HG02973 (cell line): ENCODE results near the gene TAF11L8.
"Not testable (repeated sequence)": the region's sequence is repeated elsewhere in the genome, so short reads cannot be mapped to it uniquely, and the experiment has no call there.

Source experiments
- ATAC-seq: cut with Tn5 transposase; IDR thresholded peaks from one replicate; pipeline ENCODE4 v1.9.1; 2021; ENCODE audit warnings: moderate library complexity; ENCODE audit not compliant: unreplicated experiment

The TAF11L8 gene

DNA sequence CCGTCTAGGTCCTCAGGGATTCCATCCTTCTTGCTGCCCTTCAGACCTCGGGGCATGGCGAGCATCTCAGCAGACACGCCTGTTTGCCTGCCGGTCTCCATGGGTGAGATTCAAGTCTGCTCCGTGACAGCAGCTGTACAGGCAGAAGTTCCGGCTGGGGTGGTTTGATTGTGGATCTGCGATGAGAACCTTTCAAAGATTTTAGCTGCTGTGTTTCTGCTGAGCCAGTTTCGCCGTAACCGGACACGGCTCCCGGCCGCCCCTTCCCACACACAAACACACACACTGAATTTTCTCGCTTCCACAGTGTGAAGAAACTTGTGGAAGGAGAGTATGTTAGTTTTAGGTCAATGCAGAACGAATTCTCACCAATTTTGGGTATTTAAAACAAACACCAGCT, at the start of gene TAF11L8:
TSS of gene TAF11L8 (minus strand) at position 101 of the 400 bp plus-strand sequence.
- not testable (repeated sequence) for ATAC-seq

DNA sequence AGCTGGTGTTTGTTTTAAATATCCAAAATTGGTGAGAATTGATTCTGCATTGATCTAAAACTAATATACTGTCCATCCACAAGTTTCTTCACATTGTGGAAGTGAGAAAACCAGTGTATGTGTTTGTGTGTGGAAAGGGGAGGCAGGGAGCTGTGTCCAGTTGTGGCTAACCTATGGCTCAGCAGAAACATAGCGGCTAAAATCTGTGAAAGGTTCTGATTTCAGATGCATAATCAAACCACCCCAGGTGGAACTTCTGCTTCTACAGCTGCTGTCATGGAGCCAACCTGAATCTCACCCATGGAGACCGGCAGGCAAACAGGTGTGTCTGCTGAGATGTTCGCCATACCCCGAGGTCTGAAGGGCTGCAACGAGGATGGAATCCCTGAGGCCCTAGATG, 43.4 kb upstream of the TAF11L8 start, which contains the start of gene TAF11L14:
TSS of gene TAF11L14 (plus strand) at position 301 of the 400 bp plus-strand sequence.
- no peak for ATAC-seq

- not testable (repeated sequence) for ATAC-seq
These were observed 41.0 kb upstream of the TAF11L8 start, which contains the start of gene TAF11L13 for GRCh38 chr5:17631788-17632187. TSS of gene TAF11L13 (plus strand) at chr5:17632088.

- ATAC-seq, result no peak
These were observed 34.9 kb upstream of the TAF11L8 start for GRCh38 chr5:17625686-17626085.

DNA sequence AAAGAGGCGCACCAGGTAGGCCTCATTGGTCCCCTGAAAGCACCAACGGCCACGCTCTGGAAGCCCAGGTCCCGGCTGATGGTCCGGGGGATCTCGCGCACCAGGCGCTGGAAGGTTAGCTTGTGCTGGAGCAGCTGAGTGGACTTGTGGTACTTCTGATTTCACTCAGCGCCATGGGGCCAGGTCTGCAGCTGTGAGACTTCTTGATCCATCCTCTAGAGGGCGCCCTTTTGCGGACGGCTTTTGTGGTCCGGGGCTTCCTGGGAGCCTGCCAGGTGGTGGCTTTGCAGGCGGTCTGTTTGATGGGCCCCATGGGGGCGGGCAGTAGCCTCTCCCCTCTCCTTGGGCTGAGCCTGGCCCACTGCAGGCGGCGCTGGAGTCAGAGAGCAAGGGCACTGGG, 29.9 kb upstream of the TAF11L8 start:
- ATAC-seq, result no peak

DNA sequence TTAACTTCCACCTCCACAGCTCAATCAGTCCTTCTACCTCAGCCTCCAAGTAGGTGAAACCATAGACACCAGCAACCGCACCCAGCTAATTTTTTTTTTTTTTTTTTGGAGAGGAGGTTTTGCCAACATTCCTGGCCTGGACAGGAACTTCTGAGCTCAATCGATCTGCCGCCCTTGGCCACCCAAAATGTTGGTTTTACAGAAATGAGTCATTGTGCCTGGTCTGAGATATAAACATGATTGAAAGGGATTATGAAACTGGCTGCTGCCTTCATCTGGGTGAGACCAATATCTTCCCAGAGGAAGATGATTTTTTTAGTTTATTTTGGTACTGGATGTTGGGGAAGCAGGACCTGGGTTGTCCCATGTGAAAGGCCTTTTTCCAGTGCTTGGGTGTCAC, 28.6 kb upstream of the TAF11L8 start:
- ATAC-seq, result no peak

GRCh38 chr5:17614872-17615605, 24.3 kb upstream of the TAF11L8 start:
- ATAC-seq, result no peak

DNA sequence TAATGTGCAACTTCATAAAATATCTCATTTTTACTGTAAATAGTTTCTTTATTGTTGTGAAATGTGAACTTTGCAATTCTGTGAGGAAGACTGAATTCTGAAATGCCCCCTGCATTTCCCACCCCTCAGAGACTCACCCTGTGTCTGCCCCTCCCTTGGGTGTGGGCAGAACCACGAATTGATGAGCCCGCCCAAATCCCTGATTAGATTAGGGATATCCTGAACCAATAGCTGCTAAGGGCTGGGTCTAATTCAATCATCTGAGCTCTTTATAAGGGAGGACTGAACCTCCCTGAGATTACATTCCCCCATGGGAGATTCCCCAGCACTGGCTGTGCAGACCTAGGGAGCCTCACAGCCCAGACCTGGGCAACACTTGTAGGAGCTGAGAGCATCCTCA, 19.3 kb upstream of the TAF11L8 start, which contains the start of gene TAF11L12:
TSS of gene TAF11L12 (plus strand) at position 301 of the 400 bp plus-strand sequence.
- ATAC-seq, result not testable (repeated sequence)

DNA sequence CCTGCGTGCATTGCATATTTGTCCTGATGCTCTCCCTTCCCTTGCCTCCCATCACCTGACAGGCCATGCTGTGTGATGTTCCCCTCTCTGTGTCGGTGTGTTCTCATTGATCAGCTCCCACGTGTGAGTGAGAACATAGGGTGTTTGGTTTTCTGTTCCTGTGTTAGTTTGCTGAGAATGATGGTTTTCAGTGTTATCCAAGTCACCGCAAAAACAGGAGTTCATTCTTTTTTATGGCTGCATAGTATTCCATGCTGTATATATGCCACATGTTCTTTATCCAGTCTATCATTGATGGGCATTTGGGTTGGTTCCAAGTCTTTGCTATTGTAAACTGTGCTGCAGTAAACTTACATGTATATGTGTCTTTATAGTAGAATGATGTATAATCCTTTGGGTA, 16.7 kb upstream of the TAF11L8 start:
- not testable (repeated sequence) for ATAC-seq

DNA sequence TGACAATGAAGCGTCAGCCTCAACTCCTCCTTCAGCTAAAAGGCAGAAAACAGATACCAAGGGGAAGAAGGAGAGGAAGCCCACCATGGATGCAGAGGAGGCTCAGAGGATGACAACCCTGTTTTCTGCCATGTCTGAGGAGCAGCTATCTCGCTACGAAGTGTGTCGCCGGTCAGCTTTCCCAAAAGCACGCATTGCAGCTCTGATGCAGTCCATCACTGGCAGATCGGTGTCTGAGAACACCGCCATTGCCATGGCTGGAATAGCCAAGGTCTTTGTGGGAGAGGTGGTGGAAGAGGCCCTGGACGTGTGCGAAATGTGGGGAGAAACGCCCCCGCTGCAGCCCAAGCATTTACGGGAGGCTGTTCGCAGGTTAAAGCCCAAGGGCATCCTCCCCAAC, 14.2 kb upstream of the TAF11L8 start:
- ATAC-seq, result no peak

GRCh38 chr5:17603880-17604279, 13.1 kb upstream of the TAF11L8 start, which contains the start of gene TAF11L11:
TSS of gene TAF11L11 (plus strand) at chr5:17604183.
- ATAC-seq, result not testable (repeated sequence)

DNA sequence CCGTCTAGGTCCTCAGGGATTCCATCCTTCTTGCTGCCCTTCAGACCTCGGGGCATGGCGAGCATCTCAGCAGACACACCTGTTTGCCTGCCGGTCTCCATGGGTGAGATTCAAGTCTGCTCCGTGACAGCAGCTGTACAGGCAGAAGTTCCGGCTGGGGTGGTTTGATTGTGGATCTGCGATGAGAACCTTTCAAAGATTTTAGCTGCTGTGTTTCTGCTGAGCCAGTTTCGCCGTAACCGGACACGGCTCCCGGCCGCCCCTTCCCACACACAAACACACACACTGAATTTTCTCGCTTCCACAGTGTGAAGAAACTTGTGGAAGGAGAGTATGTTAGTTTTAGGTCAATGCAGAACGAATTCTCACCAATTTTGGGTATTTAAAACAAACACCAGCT, 7.0 kb upstream of the TAF11L8 start, which contains the start of gene TAF11L10:
TSS of gene TAF11L10 (minus strand) at position 101 of the 400 bp plus-strand sequence.
- ATAC-seq, result not testable (repeated sequence)

- not testable (repeated sequence) for ATAC-seq
These were observed 3.5 kb upstream of the TAF11L8 start, which contains the start of gene TAF11L9 for GRCh38 chr5:17594255-17594654. TSS of gene TAF11L9 (minus strand) at chr5:17594394.

DNA sequence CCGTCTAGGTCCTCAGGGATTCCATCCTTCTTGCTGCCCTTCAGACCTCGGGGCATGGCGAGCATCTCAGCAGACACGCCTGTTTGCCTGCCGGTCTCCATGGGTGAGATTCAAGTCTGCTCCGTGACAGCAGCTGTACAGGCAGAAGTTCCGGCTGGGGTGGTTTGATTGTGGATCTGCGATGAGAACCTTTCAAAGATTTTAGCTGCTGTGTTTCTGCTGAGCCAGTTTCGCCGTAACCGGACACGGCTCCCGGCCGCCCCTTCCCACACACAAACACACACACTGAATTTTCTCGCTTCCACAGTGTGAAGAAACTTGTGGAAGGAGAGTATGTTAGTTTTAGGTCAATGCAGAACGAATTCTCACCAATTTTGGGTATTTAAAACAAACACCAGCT, 5.1 kb downstream of the TAF11L8 start, which contains the start of gene TAF11L7:
TSS of gene TAF11L7 (minus strand) at position 101 of the 400 bp plus-strand sequence.
- not testable (repeated sequence) for ATAC-seq
